NB4 (cell line): ENCODE measurements around the gene TXLNG.

ENCODE experiments used
- CTCF ChIP-seq: IDR thresholded peaks from one replicate; pipeline ENCODE4 v1.5.1; 2012; ENCODE audit warnings: low read depth, low read length
- POLR2A ChIP-seq: IDR thresholded peaks from 2 replicates; pipeline ENCODE4 v1.6.1; 2011; ENCODE audit warnings: mild to moderate bottlenecking; ENCODE audit not compliant: insufficient read length; ENCODE audit errors: extremely low read depth

GRCh38 chrX:16873106-16873505 is 86.8 kb downstream of the TXLNG start:
- TF ChIP-seq CTCF: no peak
- no peak for TF ChIP-seq POLR2A
